GM18517 (cell line): ENCODE results near the gene SLIT3.
"Not testable (repeated sequence)": the region's sequence is repeated elsewhere in the genome, so short reads cannot be mapped to it uniquely, and the experiment has no call there.

ENCODE experiments used
- ATAC-seq: cut with Tn5 transposase; IDR thresholded peaks from one replicate; pipeline ENCODE4 v1.9.1; 2021; ENCODE audit warnings: mild to moderate bottlenecking, moderate library complexity; ENCODE audit not compliant: unreplicated experiment

SLIT3 gene

DNA sequence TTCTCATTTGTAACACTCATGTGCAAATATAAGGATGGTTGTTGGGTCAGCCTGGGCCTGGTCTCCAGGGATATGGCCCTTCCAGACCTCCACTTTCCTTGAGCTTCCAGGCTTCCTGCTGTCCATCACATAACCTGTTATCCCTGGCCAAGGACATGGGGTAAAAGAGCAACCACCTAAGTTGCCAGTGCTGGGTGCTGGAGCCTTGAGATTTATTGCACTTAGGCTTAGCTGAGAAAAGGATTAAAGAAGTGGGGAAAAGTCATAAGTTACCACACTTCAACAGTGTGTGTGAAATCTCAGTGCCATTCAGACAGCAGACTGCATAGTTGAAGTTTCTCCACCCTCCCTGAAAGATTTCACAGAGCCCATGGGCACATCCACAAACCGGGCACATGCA, 663.1 kb downstream of the SLIT3 start:
- ATAC-seq, result no peak

DNA sequence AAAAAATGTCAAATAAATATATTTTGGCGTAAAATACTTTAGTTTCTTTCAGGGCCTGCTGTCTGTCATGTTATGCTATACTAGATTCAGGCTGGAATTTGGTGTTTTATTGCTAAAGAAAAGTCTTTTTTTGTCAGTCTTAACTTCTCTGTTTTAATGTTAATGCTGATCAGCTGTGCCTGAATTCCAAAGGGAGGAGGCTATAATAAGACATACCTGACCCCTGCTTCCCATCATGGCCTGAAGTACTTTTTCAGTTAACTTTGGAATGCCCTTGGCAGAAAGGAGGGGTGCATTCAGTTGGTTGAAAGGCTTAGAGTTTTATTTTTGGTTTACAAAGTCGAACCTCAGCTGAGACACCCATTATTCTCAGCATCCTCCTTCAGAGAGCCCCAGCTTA, 663.7 kb downstream of the SLIT3 start:
- no peak for ATAC-seq

DNA sequence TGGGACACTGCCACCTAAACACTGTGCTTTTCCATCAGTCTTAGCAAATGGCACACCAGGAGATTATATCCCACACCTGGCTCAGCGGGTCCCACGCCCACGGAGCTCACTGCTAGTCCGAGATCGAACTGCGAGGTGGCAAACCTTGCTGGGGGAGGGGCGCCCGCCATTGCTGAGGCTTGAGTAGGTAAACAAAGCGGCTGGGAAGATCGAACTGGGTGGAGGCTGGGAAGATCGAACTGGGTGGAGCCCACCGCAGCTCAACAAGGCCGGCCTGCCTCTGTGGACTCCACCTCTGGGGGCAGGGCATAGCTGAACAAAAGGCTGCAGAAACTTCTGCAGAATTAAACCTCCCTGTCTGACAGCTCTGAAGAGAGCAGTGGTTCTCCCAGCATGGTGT, 670.0 kb downstream of the SLIT3 start:
- ATAC-seq, result not testable (repeated sequence)

DNA sequence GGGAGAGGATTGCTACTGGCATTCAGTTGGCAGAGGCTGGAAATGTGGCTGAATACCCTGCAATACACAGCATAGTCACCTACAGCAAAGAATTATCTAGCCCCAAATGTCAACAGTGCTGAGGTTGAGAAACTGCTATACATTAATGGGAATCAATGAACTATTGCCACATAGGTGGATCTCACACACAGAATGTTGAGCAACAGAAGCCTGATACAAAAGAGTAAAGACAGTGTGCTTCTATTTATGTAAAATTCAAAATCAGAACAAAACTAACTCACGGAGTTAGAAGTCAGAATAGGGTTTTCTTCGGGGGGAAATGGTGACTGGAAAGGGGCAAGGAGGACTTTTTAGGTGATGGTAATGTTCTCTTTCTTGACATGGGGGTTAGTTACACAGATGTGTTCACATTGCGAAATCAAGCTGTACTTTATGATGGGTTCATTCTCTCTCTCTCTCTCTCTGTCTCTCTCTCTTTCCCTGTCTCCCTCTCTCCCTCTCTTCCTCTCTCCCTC, 676.0 kb downstream of the SLIT3 start:
- ATAC-seq, result no peak

DNA sequence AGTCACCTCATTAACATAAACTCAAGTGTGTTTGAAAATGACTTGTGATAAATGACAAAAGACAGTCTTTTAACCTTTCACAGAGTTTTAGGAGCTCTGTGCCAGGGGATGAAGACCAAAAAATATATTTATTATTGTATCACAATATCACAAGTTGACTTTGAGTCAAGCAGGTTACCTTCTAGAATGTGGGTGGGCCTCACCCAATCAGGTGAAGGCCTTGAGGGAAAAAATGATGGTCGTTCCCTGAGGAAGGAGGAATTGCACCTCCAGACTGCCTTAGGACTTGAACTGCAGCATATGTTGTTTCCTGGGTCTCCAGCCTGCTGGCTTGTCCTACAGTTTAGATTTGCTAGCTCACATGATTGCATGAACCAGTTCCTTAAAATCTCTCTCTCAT, 680.1 kb downstream of the SLIT3 start:
- no peak for ATAC-seq

DNA sequence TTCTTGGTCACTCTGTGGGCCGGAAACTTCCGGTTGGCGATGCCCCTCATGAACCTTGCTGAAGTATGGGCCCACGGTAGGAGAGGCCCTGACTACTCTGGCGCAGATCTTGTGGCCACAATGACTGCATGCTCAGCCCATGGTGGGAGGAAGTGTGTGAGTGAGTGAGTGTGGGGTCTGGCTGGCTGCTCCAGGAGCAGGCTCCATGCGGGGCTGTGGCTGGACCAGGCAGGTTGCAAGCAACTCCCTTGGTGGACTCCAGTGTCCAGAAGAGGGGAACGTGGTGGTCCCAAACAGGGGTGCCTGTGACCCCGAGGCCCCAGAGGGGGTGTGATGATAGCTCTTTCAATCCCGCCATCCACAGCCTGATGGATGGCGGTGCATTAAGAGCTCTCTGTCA, 686.3 kb downstream of the SLIT3 start:
- ATAC-seq, result no peak

DNA sequence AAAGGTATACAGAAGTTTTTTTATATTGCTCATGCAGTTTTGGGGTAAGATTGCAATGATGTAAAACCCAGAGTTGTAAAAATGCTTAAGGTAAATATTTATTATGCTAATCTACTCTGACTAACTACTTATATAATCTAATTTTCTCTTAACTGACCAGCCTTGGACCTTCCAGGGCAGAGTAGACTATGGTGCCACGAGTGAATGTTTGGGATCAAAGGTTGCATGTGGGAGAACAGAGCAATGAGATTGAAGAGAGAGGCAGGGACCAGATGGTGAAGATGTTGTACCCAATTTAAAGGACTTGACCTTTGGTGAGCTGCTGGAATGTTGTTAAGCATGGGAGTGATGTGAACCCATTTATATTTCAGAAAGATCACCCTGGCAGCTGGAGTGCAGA, 686.9 kb downstream of the SLIT3 start:
- no peak for ATAC-seq

DNA sequence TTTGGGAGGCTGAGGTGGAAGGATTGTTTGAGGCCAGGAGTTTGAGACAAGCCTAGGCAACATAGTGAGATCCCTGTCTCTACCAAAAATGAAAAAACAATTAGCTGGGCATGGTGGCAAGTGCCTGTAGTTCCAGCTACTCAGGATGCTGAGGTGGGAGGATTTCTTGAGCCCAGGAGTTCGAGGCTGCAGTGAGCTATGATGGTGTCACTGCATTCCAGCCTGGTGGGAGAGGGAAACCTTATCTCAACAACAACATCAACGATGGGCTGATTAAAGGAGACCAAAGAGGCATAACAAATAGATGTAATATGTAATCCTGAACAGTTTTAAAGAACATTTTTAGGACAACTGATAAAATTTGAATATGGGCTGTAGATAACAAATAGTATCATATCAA, 687.5 kb downstream of the SLIT3 start:
- no peak for ATAC-seq

DNA sequence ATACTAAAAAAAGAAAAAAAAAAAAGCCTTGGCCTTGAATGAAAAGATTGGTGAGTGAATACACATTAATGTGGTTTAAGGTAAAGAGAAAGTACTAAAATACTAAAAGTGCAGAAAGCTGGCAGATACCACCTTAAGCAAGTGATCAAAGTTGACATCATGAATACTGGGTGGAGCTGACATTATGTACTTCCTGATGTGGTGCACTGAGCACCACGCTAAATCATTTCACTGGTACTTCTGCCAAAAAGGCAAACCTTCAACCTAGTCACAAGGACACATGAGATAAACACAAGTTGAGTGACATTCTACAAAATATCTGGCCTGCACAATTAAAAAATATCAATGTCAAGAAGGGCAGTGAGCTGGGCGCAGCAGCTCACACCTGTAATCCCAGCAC, 687.9 kb downstream of the SLIT3 start:
- ATAC-seq, result no peak

DNA sequence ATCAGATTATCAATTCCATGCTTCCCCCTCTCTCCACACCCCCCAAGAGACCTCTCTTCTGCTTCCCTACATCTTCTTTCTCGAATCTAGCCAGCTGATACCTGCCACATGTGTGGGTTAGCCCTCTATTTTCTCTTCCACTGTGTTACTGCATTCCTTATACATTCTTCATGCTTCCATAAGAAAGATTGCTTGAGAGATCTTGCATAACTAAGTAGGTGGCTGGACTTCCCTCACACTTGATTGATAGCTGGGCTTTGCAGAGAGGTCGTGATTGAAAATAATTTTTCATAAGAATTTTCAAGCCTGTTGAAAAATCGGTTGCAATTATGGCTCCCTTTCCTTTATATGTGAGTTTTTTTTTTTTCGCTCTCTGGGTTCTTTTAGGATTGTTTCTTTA, 688.8 kb downstream of the SLIT3 start:
- ATAC-seq, result no peak
